NCI-H526 treated with DMSO at 0.1 percent for 48 hours (cell line): ENCODE data around the gene SLC25A22.
A peak's percentile ranks its signal among the peaks of the same experiment; 100 is the strongest.

Experiments
- DNase-seq: peaks from one replicate; lab custom pipeline; 2025; lab: John Stamatoyannopoulos, UW

SLC25A22 gene

GRCh38 chr11:833849-834311 lies 35.8 kb upstream of the SLC25A22 start:
- DNase-seq, result no peak

- no peak for DNase-seq
These were observed 35.2 kb upstream of the SLC25A22 start for GRCh38 chr11:833114-833791.

- DNase-seq, result peak; percentile 42
These were observed 34.5 kb upstream of the SLC25A22 start, which contains the start of gene CD151 for GRCh38 chr11:832529-833113. TSS of gene CD151 (plus strand) at chr11:832952. CDS start at chr11:836070, 3,118 bp downstream.

GRCh38 chr11:831961-832528 lies 34.0 kb upstream of the SLC25A22 start:
- no peak for DNase-seq

GRCh38 chr11:831118-831864 lies 33.2 kb upstream of the SLC25A22 start:
- no peak for DNase-seq

GRCh38 chr11:830295-831117 lies 32.4 kb upstream of the SLC25A22 start:
- DNase-seq, result peak; percentile 76

GRCh38 chr11:829847-830294 lies 31.8 kb upstream of the SLC25A22 start:
- DNase-seq, result no peak

GRCh38 chr11:829176-829846 lies 31.2 kb upstream of the SLC25A22 start:
- peak; percentile 82 for DNase-seq

GRCh38 chr11:828506-829175 lies 30.6 kb upstream of the SLC25A22 start:
- DNase-seq, result no peak

- DNase-seq, result no peak
These were observed 29.8 kb upstream of the SLC25A22 start, which contains the start of gene CRACR2B for GRCh38 chr11:827897-828192. TSS of gene CRACR2B (plus strand) at chr11:827919. CDS start at chr11:828608, 689 bp downstream.

- DNase-seq, result peak; percentile 54
These were observed 29.2 kb upstream of the SLC25A22 start for GRCh38 chr11:827146-827896.

GRCh38 chr11:826836-827145 lies 28.7 kb upstream of the SLC25A22 start:
- no peak for DNase-seq

- DNase-seq, result no peak
These were observed 28.1 kb upstream of the SLC25A22 start for GRCh38 chr11:826227-826621.

GRCh38 chr11:825366-826226 lies 27.5 kb upstream of the SLC25A22 start:
- no peak for DNase-seq

- no peak for DNase-seq
These were observed 26.9 kb upstream of the SLC25A22 start for GRCh38 chr11:824942-825341.

- peak; percentile 61 for DNase-seq
These were observed 26.3 kb upstream of the SLC25A22 start for GRCh38 chr11:824292-824880.

- DNase-seq, result no peak
These were observed 25.6 kb upstream of the SLC25A22 start for GRCh38 chr11:823441-824291.
